ENCODE measurements around the gene TOMM40L.
"Not testable (repeated sequence)": the region's sequence is repeated elsewhere in the genome, so short reads cannot be mapped to it uniquely, and the experiment has no call there.

TOMM40L gene

GRCh38 chr1:161229896-161230295, 4.0 kb downstream of the TOMM40L start:
- Histone ChIP-seq H3K27ac (ENCODE audit: low read depth, low read length) (no peak overlapping the region), H3K36me3 (ENCODE audit: control insufficient read depth in 1 of 2, insufficient read depth in 2 of 2, low read length in 2 of 2) (peaks cover 22 to 30% of the 10 kb centered on the region in 2 donors), H3K4me3 (ENCODE audit: low read depth in 1 of 2, low read length in 2 of 2) (no peak overlapping the region), H3K27me3 (ENCODE audit: control insufficient read depth in 1 of 2, insufficient read depth in 2 of 2, low read length in 2 of 2) (no peaks in the 10 kb centered on the region), H3K9ac (ENCODE audit: low read depth in 1 of 2, low read length in 2 of 2) (no peak overlapping the region), H3K9me3 (ENCODE audit: control insufficient read depth in 1 of 2, low read length in 2 of 2) (no peaks in the 10 kb centered on the region), H3K4me1 (ENCODE audit: control insufficient read depth in 1 of 2, insufficient read depth in 2 of 2, low read length in 2 of 2) (peaks cover 23 to 25% of the 10 kb centered on the region in 2 donors)

DNA sequence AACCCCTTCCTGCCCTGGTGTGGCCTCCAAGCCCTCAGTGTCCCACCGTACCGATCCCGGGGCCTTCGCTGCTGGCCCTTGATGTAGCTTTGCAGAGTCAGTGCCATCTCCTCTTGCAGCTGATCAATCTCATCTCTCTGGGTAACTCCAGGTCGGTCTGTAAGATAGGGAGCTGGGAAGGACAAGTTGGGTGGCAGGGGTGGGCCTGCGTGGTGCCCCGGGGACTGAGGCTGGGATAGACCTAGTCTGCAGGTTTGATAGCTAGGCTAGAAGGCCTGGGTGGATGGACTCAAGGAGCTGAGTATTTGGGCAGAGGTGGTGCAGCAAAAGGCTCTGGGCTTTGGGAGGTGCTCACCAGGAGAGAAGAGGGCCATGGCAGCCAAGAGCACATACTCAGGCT, 4.9 kb downstream of the TOMM40L start:
- Histone ChIP-seq H3K9ac (ENCODE audit: low read depth in 1 of 2, low read length in 2 of 2) (no peak overlapping the region), H3K9me3 (ENCODE audit: control insufficient read depth in 1 of 2, low read length in 2 of 2) (no peaks in the 10 kb centered on the region), H3K36me3 (ENCODE audit: control insufficient read depth in 1 of 2, insufficient read depth in 2 of 2, low read length in 2 of 2) (peaks cover 22 to 30% of the 10 kb centered on the region in 2 donors), H3K4me1 (ENCODE audit: control insufficient read depth in 1 of 2, insufficient read depth in 2 of 2, low read length in 2 of 2) (peaks cover 17 to 19% of the 10 kb centered on the region in 2 donors), H3K4me3 (ENCODE audit: low read depth in 1 of 2, low read length in 2 of 2) (no peak overlapping the region), H3K27ac (ENCODE audit: low read depth, low read length) (no peak overlapping the region), H3K27me3 (ENCODE audit: control insufficient read depth in 1 of 2, insufficient read depth in 2 of 2, low read length in 2 of 2) (no peaks in the 10 kb centered on the region)

DNA sequence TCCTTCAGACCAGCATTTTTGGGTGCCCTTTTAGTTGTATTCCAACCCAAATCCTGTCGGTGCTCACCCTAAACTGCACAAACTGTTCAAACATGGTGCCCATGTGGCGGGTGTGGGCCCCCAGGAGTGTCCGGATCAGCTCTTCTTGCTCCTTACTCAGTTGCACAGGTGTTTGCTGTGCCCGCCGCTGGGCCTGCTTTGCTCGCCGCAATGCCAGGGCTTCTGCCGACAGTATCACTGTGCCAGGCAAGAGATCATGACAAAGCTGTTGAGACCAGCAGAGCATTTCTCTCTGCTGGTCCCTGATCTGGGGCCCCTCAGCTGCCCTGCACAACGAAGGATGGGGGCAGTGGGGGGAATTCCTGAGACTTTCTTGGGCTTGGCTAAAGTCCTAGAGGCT, 7.2 kb downstream of the TOMM40L start:
- peaks cover 0 to 1% of the 10 kb centered on the region in 2 donors for H3K4me1 ChIP-seq (ENCODE audit: control insufficient read depth in 1 of 2, insufficient read depth in 2 of 2, low read length in 2 of 2)
- no peaks in the 10 kb centered on the region for H3K9me3 ChIP-seq (ENCODE audit: control insufficient read depth in 1 of 2, low read length in 2 of 2)
- H3K27ac ChIP-seq (ENCODE audit: low read depth, low read length), result no peak overlapping the region
- peaks cover 20 to 28% of the 10 kb centered on the region in 2 donors for H3K36me3 ChIP-seq (ENCODE audit: control insufficient read depth in 1 of 2, insufficient read depth in 2 of 2, low read length in 2 of 2)
- H3K9ac ChIP-seq (ENCODE audit: low read depth in 1 of 2, low read length in 2 of 2), result no peak overlapping the region
- H3K4me3 ChIP-seq (ENCODE audit: low read depth in 1 of 2, low read length in 2 of 2), result no peak overlapping the region
- no peaks in the 10 kb centered on the region for H3K27me3 ChIP-seq (ENCODE audit: control insufficient read depth in 1 of 2, insufficient read depth in 2 of 2, low read length in 2 of 2)

DNA sequence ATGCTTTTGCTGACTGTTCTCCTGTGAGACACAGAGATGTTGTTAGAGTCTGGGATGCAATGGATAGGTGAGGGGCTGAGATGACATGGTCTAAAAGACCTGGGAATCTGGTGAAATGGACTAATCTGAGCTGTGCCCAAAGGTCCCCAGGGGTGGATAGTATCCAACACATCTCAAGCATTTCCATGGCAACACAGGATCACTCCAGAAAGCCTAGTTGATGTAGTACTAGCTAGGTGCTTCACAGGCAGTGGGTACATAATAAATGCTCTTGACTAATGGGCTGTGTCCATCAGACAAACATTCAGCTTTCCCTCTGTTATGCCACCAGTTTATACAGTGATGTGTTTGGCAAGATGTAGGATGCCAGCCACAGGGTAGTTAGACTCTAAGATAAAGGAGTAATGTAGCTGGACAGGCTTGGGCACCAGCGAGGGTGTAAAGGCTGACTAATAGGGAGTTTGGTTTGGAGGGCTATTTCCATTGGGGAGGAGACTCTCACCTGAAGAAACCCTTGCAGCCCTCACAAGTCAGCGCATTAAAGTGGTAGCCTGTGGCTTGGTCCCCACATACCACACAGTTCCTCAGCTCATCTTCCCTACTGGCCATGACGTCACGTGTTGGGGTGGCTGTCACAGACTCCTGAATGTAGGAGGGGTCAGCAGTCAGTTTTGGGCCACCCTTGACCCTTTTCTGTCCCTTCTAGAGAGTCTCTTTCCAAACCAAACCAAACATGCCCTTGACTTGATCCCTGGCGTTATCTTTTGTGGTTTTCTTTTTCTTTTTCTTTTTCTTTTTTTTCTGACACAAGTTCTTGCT, 10.3 kb downstream of the TOMM40L start:
- H3K9me3 ChIP-seq (ENCODE audit: control insufficient read depth in 1 of 2, low read length in 2 of 2), result no peaks in the 10 kb centered on the region
- H3K9ac ChIP-seq (ENCODE audit: low read depth in 1 of 2, low read length in 2 of 2), result no peak overlapping the region
- no peak overlapping the region for H3K27ac ChIP-seq (ENCODE audit: low read depth, low read length)
- no peaks in the 10 kb centered on the region for H3K27me3 ChIP-seq (ENCODE audit: control insufficient read depth in 1 of 2, insufficient read depth in 2 of 2, low read length in 2 of 2)
- no peaks in the 10 kb centered on the region for H3K4me1 ChIP-seq (ENCODE audit: control insufficient read depth in 1 of 2, insufficient read depth in 2 of 2, low read length in 2 of 2)
- H3K4me3 ChIP-seq (ENCODE audit: low read depth in 1 of 2, low read length in 2 of 2), result no peak overlapping the region
- H3K36me3 ChIP-seq (ENCODE audit: control insufficient read depth in 1 of 2, insufficient read depth in 2 of 2, low read length in 2 of 2), result no peaks in the 10 kb centered on the region

DNA sequence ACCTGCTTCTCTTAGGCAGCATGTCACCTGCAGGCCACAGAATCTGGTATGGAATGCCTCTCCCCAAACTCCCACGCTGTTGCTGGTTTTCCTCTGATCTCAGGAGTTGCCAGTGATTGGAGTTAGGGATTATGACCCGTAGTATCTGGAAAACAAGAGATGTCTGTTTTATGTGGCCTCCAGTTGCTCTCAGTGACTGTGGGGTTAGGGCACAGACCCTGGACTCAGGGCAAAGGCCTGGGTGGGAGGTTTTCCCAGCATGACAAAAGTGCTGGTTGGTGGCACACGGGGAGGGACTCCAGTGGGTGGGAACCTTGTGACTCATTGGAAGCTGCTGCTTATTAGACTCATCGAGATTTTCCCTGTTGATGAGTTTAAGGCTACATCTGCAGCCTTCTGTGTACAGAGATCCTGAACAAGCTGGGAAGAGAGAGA, 12.2 kb downstream of the TOMM40L start, which contains the start of gene NR1I3:
TSS of gene NR1I3 (minus strand) at position 165 of the 435 bp plus-strand sequence. CDS start 1,638 bp downstream, outside the sequence.
- no peaks in the 10 kb centered on the region for H3K27me3 ChIP-seq (ENCODE audit: control insufficient read depth in 1 of 2, insufficient read depth in 2 of 2, low read length in 2 of 2)
- no peaks in the 10 kb centered on the region for H3K36me3 ChIP-seq (ENCODE audit: control insufficient read depth in 1 of 2, insufficient read depth in 2 of 2, low read length in 2 of 2)
- no peak within 1 kb of the TSS for H3K9ac ChIP-seq (ENCODE audit: low read depth in 1 of 2, low read length in 2 of 2)
- H3K27ac ChIP-seq (ENCODE audit: low read depth, low read length), result no peak within 1 kb of the TSS
- H3K4me3 ChIP-seq (ENCODE audit: low read depth in 1 of 2, low read length in 2 of 2), result no peak within 1 kb of the TSS
- no peaks in the 10 kb centered on the region for H3K9me3 ChIP-seq (ENCODE audit: control insufficient read depth in 1 of 2, low read length in 2 of 2)
- no peaks in the 10 kb centered on the region for H3K4me1 ChIP-seq (ENCODE audit: control insufficient read depth in 1 of 2, insufficient read depth in 2 of 2, low read length in 2 of 2)

DNA sequence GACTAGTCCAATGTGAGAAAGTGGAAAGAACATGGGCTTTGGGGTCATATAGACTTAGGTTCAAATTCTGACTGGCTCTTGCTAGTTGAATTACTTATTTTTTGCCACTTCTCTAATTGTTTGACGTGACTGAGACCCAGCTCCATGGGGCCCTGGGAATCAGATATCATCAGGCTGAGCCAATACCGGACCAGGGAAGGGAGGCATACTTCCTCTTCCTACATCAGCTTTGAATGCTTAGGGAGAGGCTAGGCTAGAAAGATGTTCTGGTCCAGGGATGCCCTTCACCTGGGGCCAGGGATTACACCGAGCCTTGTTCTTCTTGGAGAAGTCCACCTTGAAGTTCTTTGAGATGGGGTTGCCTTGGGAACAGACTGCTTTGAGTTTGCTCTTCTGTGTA, 15.8 kb downstream of the TOMM40L start:
- no peak overlapping the region for H3K4me3 ChIP-seq (ENCODE audit: low read depth in 1 of 2, low read length in 2 of 2)
- H3K4me1 ChIP-seq (ENCODE audit: control insufficient read depth in 1 of 2, insufficient read depth in 2 of 2, low read length in 2 of 2), result no peaks in the 10 kb centered on the region
- no peaks in the 10 kb centered on the region for H3K27me3 ChIP-seq (ENCODE audit: control insufficient read depth in 1 of 2, insufficient read depth in 2 of 2, low read length in 2 of 2)
- no peak overlapping the region for H3K27ac ChIP-seq (ENCODE audit: low read depth, low read length)
- no peaks in the 10 kb centered on the region for H3K36me3 ChIP-seq (ENCODE audit: control insufficient read depth in 1 of 2, insufficient read depth in 2 of 2, low read length in 2 of 2)
- H3K9me3 ChIP-seq (ENCODE audit: control insufficient read depth in 1 of 2, low read length in 2 of 2), result no peaks in the 10 kb centered on the region
- no peak overlapping the region for H3K9ac ChIP-seq (ENCODE audit: low read depth in 1 of 2, low read length in 2 of 2)

GRCh38 chr1:161242313-161242712, 16.5 kb downstream of the TOMM40L start:
- Histone ChIP-seq H3K9ac (ENCODE audit: low read depth in 1 of 2, low read length in 2 of 2) (no peak overlapping the region), H3K4me1 (ENCODE audit: control insufficient read depth in 1 of 2, insufficient read depth in 2 of 2, low read length in 2 of 2) (no peaks in the 10 kb centered on the region), H3K36me3 (ENCODE audit: control insufficient read depth in 1 of 2, insufficient read depth in 2 of 2, low read length in 2 of 2) (no peaks in the 10 kb centered on the region), H3K27me3 (ENCODE audit: control insufficient read depth in 1 of 2, insufficient read depth in 2 of 2, low read length in 2 of 2) (no peaks in the 10 kb centered on the region), H3K4me3 (ENCODE audit: low read depth in 1 of 2, low read length in 2 of 2) (no peak overlapping the region), H3K9me3 (ENCODE audit: control insufficient read depth in 1 of 2, low read length in 2 of 2) (no peaks in the 10 kb centered on the region), H3K27ac (ENCODE audit: low read depth, low read length) (no peak overlapping the region)

- Histone ChIP-seq H3K4me3 (ENCODE audit: low read depth in 1 of 2, low read length in 2 of 2) (no peak overlapping the region), H3K4me1 (ENCODE audit: control insufficient read depth in 1 of 2, insufficient read depth in 2 of 2, low read length in 2 of 2) (no peaks in the 10 kb centered on the region), H3K9me3 (ENCODE audit: control insufficient read depth in 1 of 2, low read length in 2 of 2) (no peaks in the 10 kb centered on the region), H3K9ac (ENCODE audit: low read depth in 1 of 2, low read length in 2 of 2) (no peak overlapping the region), H3K36me3 (ENCODE audit: control insufficient read depth in 1 of 2, insufficient read depth in 2 of 2, low read length in 2 of 2) (no peaks in the 10 kb centered on the region), H3K27ac (ENCODE audit: low read depth, low read length) (no peak overlapping the region), H3K27me3 (ENCODE audit: control insufficient read depth in 1 of 2, insufficient read depth in 2 of 2, low read length in 2 of 2) (no peaks in the 10 kb centered on the region)
These were observed 19.0 kb downstream of the TOMM40L start for GRCh38 chr1:161244888-161245287.

DNA sequence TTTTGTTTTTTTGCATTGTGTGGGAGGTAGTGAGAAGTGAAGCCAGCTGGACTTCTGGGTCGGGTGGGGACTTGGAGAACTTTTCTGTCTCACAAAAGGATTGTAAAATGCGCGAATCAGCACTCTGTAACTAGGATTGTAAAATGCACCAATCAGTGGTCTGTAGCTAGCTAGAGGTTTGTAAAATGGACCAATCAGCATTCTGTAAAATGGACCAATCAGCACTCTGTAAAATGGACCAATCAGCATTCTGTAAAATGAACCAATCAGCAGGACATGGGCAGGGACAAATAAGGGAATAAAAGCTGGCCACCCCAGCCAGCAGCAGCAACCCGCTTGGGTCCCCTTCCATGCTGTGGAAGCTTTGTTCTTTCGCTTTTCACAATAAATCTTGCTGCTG, 24.2 kb downstream of the TOMM40L start:
- not testable (repeated sequence) for H3K4me3 ChIP-seq (ENCODE audit: low read depth in 1 of 2, low read length in 2 of 2); H3K36me3 ChIP-seq (ENCODE audit: control insufficient read depth in 1 of 2, insufficient read depth in 2 of 2, low read length in 2 of 2); H3K27ac ChIP-seq (ENCODE audit: low read depth, low read length); H3K27me3 ChIP-seq (ENCODE audit: control insufficient read depth in 1 of 2, insufficient read depth in 2 of 2, low read length in 2 of 2); H3K9me3 ChIP-seq (ENCODE audit: control insufficient read depth in 1 of 2, low read length in 2 of 2); H3K9ac ChIP-seq (ENCODE audit: low read depth in 1 of 2, low read length in 2 of 2); H3K4me1 ChIP-seq (ENCODE audit: control insufficient read depth in 1 of 2, insufficient read depth in 2 of 2, low read length in 2 of 2)

DNA sequence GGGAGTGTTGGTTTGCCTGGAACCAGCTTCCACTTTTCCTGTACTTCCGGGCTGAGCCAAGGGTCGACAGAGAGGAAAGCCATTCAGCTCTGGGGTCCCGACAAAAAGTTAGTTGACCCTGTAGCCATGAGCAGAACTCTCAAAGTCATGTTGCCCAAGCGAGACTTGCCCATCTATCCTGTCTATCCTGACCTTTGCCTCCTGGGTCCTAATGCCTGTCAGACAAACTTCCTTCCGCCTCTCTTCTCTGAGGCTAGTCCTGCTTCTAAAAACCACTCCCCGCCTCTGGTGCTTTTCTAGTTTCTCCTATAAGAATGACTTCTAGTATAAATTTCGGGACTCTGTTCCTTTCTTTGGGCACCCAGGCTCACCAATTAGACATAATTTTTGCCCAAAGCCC, 25.0 kb downstream of the TOMM40L start:
- Histone ChIP-seq H3K27me3 (ENCODE audit: control insufficient read depth in 1 of 2, insufficient read depth in 2 of 2, low read length in 2 of 2) (no peaks in the 10 kb centered on the region), H3K4me3 (ENCODE audit: low read depth in 1 of 2, low read length in 2 of 2) (no peak overlapping the region), H3K27ac (ENCODE audit: low read depth, low read length) (no peak overlapping the region), H3K4me1 (ENCODE audit: control insufficient read depth in 1 of 2, insufficient read depth in 2 of 2, low read length in 2 of 2) (no peaks in the 10 kb centered on the region), H3K36me3 (ENCODE audit: control insufficient read depth in 1 of 2, insufficient read depth in 2 of 2, low read length in 2 of 2) (no peaks in the 10 kb centered on the region), H3K9me3 (ENCODE audit: control insufficient read depth in 1 of 2, low read length in 2 of 2) (no peaks in the 10 kb centered on the region), H3K9ac (ENCODE audit: low read depth in 1 of 2, low read length in 2 of 2) (no peak overlapping the region)
